Fibroblast of lung (primary cell): Measurements from ENCODE around the gene CCZ1B.
"Not testable (repeated sequence)": the region's sequence is repeated elsewhere in the genome, so short reads cannot be mapped to it uniquely, and the experiment has no call there.

Experiments
- EZH2 ChIP-seq: IDR thresholded peaks from 2 replicates; pipeline ENCODE4 v1.5.1; 2012; ENCODE audit warnings: low read length, control low read depth, mild to moderate bottlenecking; ENCODE audit errors: missing control alignments
- TF ChIP-seq, protein P1 (sequence below), 2 donors: IDR thresholded peaks in 1 of 2; conservative IDR thresholded peaks in 1 of 2; 1 replicate in 1 of 2; 2 replicates in 1 of 2; pipeline ENCODE4 v1.5.1; 2011 to 2012; ENCODE audit warnings: low read length in 2 of 2, control low read depth in 1 of 2, inconsistent platforms in 1 of 2, low read depth in 1 of 2, mild to moderate bottlenecking in 1 of 2

DNA sequence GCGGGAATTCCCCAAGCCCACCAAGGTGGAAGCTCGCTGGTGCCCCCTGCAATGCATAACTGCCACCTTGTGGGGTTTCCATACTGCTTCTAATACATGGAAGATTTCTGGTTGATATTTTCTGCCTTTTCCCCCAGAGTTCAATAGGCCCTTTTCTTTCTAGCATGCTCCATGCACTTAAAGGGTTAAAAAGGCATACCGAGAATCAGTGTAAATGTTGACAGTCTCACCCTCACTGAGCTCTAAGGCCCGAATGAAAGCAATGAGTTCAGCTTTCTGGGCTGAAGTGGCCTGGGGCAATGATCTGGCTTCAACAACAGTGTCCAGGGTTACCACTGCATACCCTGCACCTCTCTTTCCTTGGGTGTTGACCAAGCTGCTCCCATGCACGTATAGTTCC, 17.0 kb upstream of the CCZ1B start:
- TF ChIP-seq, protein P1, sequence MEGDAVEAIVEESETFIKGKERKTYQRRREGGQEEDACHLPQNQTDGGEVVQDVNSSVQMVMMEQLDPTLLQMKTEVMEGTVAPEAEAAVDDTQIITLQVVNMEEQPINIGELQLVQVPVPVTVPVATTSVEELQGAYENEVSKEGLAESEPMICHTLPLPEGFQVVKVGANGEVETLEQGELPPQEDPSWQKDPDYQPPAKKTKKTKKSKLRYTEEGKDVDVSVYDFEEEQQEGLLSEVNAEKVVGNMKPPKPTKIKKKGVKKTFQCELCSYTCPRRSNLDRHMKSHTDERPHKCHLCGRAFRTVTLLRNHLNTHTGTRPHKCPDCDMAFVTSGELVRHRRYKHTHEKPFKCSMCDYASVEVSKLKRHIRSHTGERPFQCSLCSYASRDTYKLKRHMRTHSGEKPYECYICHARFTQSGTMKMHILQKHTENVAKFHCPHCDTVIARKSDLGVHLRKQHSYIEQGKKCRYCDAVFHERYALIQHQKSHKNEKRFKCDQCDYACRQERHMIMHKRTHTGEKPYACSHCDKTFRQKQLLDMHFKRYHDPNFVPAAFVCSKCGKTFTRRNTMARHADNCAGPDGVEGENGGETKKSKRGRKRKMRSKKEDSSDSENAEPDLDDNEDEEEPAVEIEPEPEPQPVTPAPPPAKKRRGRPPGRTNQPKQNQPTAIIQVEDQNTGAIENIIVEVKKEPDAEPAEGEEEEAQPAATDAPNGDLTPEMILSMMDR (conservative IDR thresholded peaks at IDR 0.05 in 1 of 2, IDR thresholded peaks at IDR 0.05 in 1 of 2; ENCODE audit: low read depth in 1 of 2, low read length in 2 of 2), result not testable (repeated sequence)
- not testable (repeated sequence) for TF ChIP-seq EZH2
